Duodenal mucosa (tissue), 2 donors: ENCODE results near the gene PSMA3.
"Not testable (repeated sequence)": the region's sequence is repeated elsewhere in the genome, so short reads cannot be mapped to it uniquely, and the experiment has no call there.

Source experiments
- H3K27ac ChIP-seq: one replicate; pipeline ENCODE4 v1.7.0; 2013; ENCODE audit warnings: low read depth, low read length
- H3K27me3 ChIP-seq, 2 donors: one replicate each; pipeline ENCODE4 v1.7.0; 2013; ENCODE audit warnings: low read length in 2 of 2, control low read depth in 1 of 2; ENCODE audit not compliant: insufficient read depth in 2 of 2, control insufficient read depth in 1 of 2
- H3K36me3 ChIP-seq, 2 donors: one replicate each; pipeline ENCODE4 v1.7.0; 2013; ENCODE audit warnings: low read length in 2 of 2, control low read depth in 1 of 2; ENCODE audit not compliant: insufficient read depth in 2 of 2, control insufficient read depth in 1 of 2
- H3K4me1 ChIP-seq, 2 donors: one replicate each; pipeline ENCODE4 v1.7.0; 2013; ENCODE audit warnings: low read length in 2 of 2, control low read depth in 1 of 2; ENCODE audit not compliant: insufficient read depth in 2 of 2, control insufficient read depth in 1 of 2
- H3K4me3 ChIP-seq, 2 donors: one replicate each; pipeline ENCODE4 v1.7.0; 2013; ENCODE audit warnings: low read length in 2 of 2, low read depth in 1 of 2
- H3K9ac ChIP-seq, 2 donors: one replicate each; pipeline ENCODE4 v1.7.0; 2013; ENCODE audit warnings: low read length in 2 of 2, low read depth in 1 of 2
- H3K9me3 ChIP-seq, 2 donors: one replicate each; pipeline ENCODE4 v1.7.0; 2013; ENCODE audit warnings: low read length in 2 of 2, control low read depth in 1 of 2; ENCODE audit not compliant: control insufficient read depth in 1 of 2

PSMA3 gene

GRCh38 chr14:58227096-58227819, 17.4 kb upstream of the PSMA3 start:
- H3K9me3 ChIP-seq, result no peaks in the 10 kb centered on the region
- H3K9ac ChIP-seq, result no peak overlapping the region
- peaks cover 5 to 8% of the 10 kb centered on the region in 2 donors for H3K36me3 ChIP-seq
- H3K27ac ChIP-seq, result no peak overlapping the region
- H3K4me3 ChIP-seq, result no peak overlapping the region
- H3K4me1 ChIP-seq, result no peaks in the 10 kb centered on the region
- no peaks in the 10 kb centered on the region for H3K27me3 ChIP-seq

DNA sequence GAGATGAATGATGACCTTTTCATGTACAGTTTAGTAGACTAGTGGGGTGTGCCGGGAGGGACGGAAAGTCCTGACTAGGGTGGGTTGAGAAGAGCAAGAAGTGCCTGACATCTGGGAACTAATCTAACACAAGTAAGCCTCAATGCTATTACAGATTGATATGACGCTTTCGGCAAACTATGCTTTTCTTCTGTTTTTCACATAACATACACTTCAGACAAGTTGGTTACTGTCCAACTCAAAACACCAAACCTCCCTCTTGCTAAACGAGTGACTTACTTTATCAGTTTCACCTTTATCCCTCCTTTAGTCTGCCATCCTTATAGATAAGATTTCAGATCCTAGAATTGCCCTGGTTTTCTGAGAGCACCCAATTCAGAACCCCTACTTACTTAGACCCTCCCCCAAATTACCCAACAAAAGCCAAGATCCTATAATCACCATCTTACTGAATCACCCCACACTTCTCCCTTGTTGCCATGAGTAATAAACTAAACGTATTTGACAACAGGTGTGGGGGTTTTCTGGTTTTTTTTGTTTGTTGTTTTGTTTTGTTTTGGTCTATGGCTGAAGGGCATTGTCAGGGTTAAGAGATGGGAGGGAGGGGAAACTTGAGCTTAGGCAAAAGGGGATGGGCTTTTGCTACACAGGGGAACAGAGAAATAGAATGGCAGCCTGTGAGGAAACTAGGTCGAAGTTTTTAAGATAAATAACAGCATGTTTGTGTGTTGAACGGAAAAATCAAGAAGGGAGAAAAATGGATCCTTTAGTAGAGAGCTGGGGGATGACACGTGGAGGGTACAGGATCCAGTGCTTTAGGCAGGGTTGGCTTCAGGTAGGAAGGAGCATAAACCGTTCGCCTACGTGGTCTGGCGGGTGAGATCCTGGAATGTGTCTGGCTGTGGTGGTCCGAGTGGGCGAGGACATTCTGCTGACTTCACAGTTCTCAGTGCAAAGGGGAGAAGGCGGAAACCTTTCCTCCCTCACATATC, 6.1 kb upstream of the PSMA3 start:
- Histone ChIP-seq H3K36me3 (peaks cover 0 to under 1% of the 10 kb centered on the region in 2 donors), H3K4me3 (peak overlapping the region; percentile 83 to 94), H3K9me3 (no peaks in the 10 kb centered on the region), H3K27ac (peak overlapping the region; percentile 22), H3K9ac (peak overlapping the region; percentile 73 to 89), H3K27me3 (no peaks in the 10 kb centered on the region), H3K4me1 (peaks cover 15% of the 10 kb centered on the region in 2 donors)

DNA sequence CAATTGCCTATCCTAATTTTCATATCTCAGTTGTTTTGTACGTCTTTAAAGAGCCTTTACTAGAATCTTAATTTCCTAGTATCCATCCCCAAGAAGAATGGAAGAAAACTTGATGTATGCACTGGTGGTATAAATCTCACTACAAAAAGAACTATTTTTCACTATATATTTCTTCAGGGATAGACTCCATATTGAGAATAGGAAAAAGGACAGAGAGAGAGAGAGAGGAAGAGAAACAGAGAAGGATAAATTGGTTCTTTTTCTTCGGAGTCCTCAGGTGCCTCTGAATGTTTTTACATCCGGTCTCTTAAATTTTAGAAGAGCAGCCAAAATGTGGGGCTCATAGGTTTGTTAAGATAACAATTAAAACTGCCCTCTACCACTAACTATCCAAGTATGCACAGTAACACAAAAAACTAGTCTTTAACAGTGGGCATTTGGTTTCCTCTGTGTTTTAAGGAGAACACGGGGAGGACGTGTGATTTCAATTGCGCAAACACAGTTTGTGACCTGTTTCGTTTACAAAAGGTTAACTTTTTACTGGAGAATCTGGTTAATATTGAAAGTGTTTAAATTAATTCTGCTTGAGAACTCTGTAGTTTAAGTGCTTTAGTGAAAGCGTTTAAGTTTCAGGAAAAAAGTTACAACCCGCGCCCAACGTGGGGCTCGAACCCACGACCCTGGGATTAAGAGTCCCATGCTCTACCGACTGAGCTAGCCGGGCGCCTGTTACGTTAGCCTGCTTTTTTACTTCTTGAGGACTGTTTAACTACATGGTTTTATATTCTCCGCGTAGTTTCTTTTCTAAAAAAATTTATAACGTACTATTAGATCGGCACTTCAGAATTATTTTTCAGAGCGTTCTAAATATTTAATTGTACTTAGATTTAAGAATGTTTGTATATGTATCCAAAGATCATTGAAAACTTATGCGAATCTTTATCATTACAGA, 5.1 kb upstream of the PSMA3 start:
- H3K27ac ChIP-seq, result peak overlapping the region; percentile 36
- no peaks in the 10 kb centered on the region for H3K27me3 ChIP-seq
- H3K9me3 ChIP-seq, result no peaks in the 10 kb centered on the region
- peaks cover 18 to 22% of the 10 kb centered on the region in 2 donors for H3K4me1 ChIP-seq
- H3K9ac ChIP-seq, result peak overlapping the region; percentile 73 to 89
- H3K36me3 ChIP-seq, result no peaks in the 10 kb centered on the region
- peak overlapping the region; percentile 83 to 94 for H3K4me3 ChIP-seq

GRCh38 chr14:58243790-58244555, 670 bp upstream of the PSMA3 start:
- Histone ChIP-seq H3K27ac (peak overlapping the region; percentile 82), H3K4me3 (peak overlapping the region; percentile 87 to 88), H3K9me3 (no peaks in the 10 kb centered on the region), H3K36me3 (peaks cover 0 to 5% of the 10 kb centered on the region in 2 donors), H3K9ac (peak overlapping the region; percentile 73 to 82), H3K27me3 (no peaks in the 10 kb centered on the region), H3K4me1 (peaks cover 18 to 30% of the 10 kb centered on the region in 2 donors)

- Histone ChIP-seq H3K9ac (peak overlapping the region; percentile 98 to 99), H3K27me3 (no peaks in the 10 kb centered on the region), H3K4me3 (peak overlapping the region; percentile 88 to 92), H3K9me3 (no peaks in the 10 kb centered on the region), H3K27ac (no peak overlapping the region), H3K36me3 (peaks cover 0 to 17% of the 10 kb centered on the region in 2 donors), H3K4me1 (peaks cover 16 to 30% of the 10 kb centered on the region in 2 donors)
Measured at GRCh38 chr14:58245562-58245961, 919 bp downstream of the PSMA3 start.

DNA sequence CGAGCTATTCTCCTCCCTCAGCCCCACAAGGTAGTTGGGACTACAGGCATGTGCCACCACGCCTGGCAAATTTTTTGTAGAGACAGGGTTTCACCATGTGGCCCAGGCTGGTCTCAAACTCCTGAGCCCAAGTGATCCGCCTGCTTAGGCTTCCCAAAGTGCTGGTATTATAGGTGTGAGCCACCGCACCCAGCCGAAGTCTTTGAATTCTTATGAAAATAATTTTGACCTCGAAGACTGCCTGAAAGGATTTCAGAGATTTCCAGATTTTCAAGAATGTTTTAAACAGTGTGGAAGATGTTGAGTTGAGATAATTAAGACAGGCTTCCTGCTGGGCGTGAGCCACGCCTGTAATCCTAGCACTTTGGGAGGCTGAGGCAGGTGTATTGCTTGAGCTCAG, 5.0 kb downstream of the PSMA3 start:
- Histone ChIP-seq H3K27me3 (no peaks in the 10 kb centered on the region), H3K9ac (no peak overlapping the region), H3K4me3 (no peak overlapping the region), H3K36me3 (peaks cover 13 to 50% of the 10 kb centered on the region in 2 donors), H3K27ac (no peak overlapping the region), H3K9me3 (no peaks in the 10 kb centered on the region), H3K4me1 (peaks cover 9 to 17% of the 10 kb centered on the region in 2 donors)

GRCh38 chr14:58258156-58258555, 13.5 kb downstream of the PSMA3 start:
- Histone ChIP-seq H3K36me3 (peaks cover 27 to 79% of the 10 kb centered on the region in 2 donors), H3K9ac (no peak overlapping the region), H3K9me3 (no peaks in the 10 kb centered on the region), H3K4me3 (no peak overlapping the region), H3K27ac (no peak overlapping the region), H3K27me3 (no peaks in the 10 kb centered on the region), H3K4me1 (no peaks in the 10 kb centered on the region)

- not testable (repeated sequence) for H3K9me3 ChIP-seq, H3K4me3 ChIP-seq, H3K9ac ChIP-seq, H3K27me3 ChIP-seq, H3K27ac ChIP-seq, H3K4me1 ChIP-seq
- peaks cover 43 to 88% of the 10 kb centered on the region in 2 donors for H3K36me3 ChIP-seq
Measured at GRCh38 chr14:58262005-58262404, 17.4 kb downstream of the PSMA3 start.

- Histone ChIP-seq H3K9ac (no peak overlapping the region), H3K4me3 (no peak overlapping the region), H3K27ac (no peak overlapping the region), H3K9me3 (no peaks in the 10 kb centered on the region), H3K4me1 (no peaks in the 10 kb centered on the region), H3K27me3 (no peaks in the 10 kb centered on the region), H3K36me3 (peaks cover 44 to 92% of the 10 kb centered on the region in 2 donors)
Measured at GRCh38 chr14:58265401-58265800, 20.8 kb downstream of the PSMA3 start.
